GM23338 (cell line): Measurements from ENCODE around the gene THSD8.

ENCODE experiments used
- CREB1 ChIP-seq: fragments of 250-450 bp; sonication (Bioruptor Pico); IDR thresholded peaks from 2 replicates; pipeline ENCODE4 v1.5.0; 2020; ENCODE audit warnings: low read depth, mild to moderate bottlenecking, moderate library complexity
- CTCF ChIP-seq, 2 experiments: fragments of 200-600 bp in 1 of 2; sonication (generic) in 1 of 2; conservative IDR thresholded peaks; 2 replicates each; pipeline versions ENCODE4 v1.5.1 to v1.6.1; 2016 to 2017; ENCODE audit warnings: antibody characterized with exemption in 2 of 2, low read depth in 2 of 2, mild to moderate bottlenecking in 2 of 2, moderate library complexity in 1 of 2
- EZH2 ChIP-seq: fragments of 200-600 bp; sonication (generic); IDR thresholded peaks from one replicate; pipeline ENCODE4 v1.8.0; 2017; ENCODE audit warnings: antibody characterized with exemption, mild to moderate bottlenecking, low read depth; ENCODE audit not compliant: unreplicated experiment
- EZH2phosphoT487 ChIP-seq: fragments of 200-600 bp; sonication (generic); IDR thresholded peaks from one replicate; pipeline ENCODE4 v1.8.1; 2018; ENCODE audit warnings: antibody characterized with exemption; ENCODE audit not compliant: unreplicated experiment
- POLR2AphosphoS5 ChIP-seq: IDR thresholded peaks from 2 replicates; pipeline ENCODE4 v1.6.1; 2016; ENCODE audit warnings: antibody characterized with exemption, low read depth
- REST ChIP-seq: IDR thresholded peaks from one replicate; pipeline ENCODE4 v1.6.1; 2018; ENCODE audit warnings: antibody characterized with exemption; ENCODE audit not compliant: unreplicated experiment
- ZNF114 ChIP-seq: fragments of 250-450 bp; sonication (Bioruptor Pico); IDR thresholded peaks from 2 replicates; pipeline ENCODE4 v1.5.0; 2020; ENCODE audit warnings: mild to moderate bottlenecking, moderate library complexity

GRCh38 chr19:12800466-12800770 is 1.5 kb upstream of the THSD8 start:
- no peak for TF ChIP-seq CTCF (conservative IDR thresholded peaks at IDR 0.05; ENCODE audit: low read depth in 2 of 2)
- TF ChIP-seq EZH2 = no peak
- TF ChIP-seq EZH2phosphoT487 = no peak
- TF ChIP-seq ZNF114 (CRISPR knock-in tag) = no peak
- TF ChIP-seq REST = no peak
- TF ChIP-seq CREB1 (CRISPR knock-in tag) = no peak
- no peak for TF ChIP-seq POLR2AphosphoS5
